Subcutaneous abdominal adipose tissue (tissue), 5 donors: Measurements from ENCODE around the gene PTPRM.

ENCODE experiments used
- H3K27ac ChIP-seq: one replicate; pipeline ENCODE4 v1.7.0; 2013; ENCODE audit warnings: low read depth, mild to moderate bottlenecking, inconsistent platforms, low read length, moderate library complexity
- H3K27me3 ChIP-seq, 5 donors: one replicate each; pipeline ENCODE4 v1.7.0; 2013; ENCODE audit warnings: low read length in 5 of 5, inconsistent platforms in 1 of 5; ENCODE audit not compliant: control insufficient read depth in 5 of 5, insufficient read depth in 4 of 5
- H3K36me3 ChIP-seq, 5 donors: one replicate each; pipeline ENCODE4 v1.7.0; 2013; ENCODE audit warnings: low read length in 5 of 5; ENCODE audit not compliant: control insufficient read depth in 5 of 5, insufficient read depth in 5 of 5
- H3K4me1 ChIP-seq, 5 donors: one replicate each; pipeline ENCODE4 v1.7.0; 2013; ENCODE audit warnings: low read length in 5 of 5, mild to moderate bottlenecking in 3 of 5, moderate library complexity in 1 of 5; ENCODE audit not compliant: control insufficient read depth in 5 of 5, insufficient read depth in 5 of 5
- H3K4me3 ChIP-seq, 5 donors: one replicate each; pipeline ENCODE4 v1.7.0; 2013; ENCODE audit warnings: low read length in 5 of 5, low read depth in 1 of 5
- H3K9ac ChIP-seq, 5 donors: one replicate each; pipeline ENCODE4 v1.7.0; 2013; ENCODE audit warnings: low read length in 5 of 5, mild to moderate bottlenecking in 4 of 5, moderate library complexity in 3 of 5
- H3K9me3 ChIP-seq, 5 donors: one replicate each; pipeline ENCODE4 v1.7.0; 2013; ENCODE audit warnings: low read length in 5 of 5; ENCODE audit not compliant: control insufficient read depth in 5 of 5
- donor health status: healthy.
- donor health status: healthy.
- donor health status: healthy.
- donor health status: healthy.
- donor health status: healthy.

Gene PTPRM

DNA sequence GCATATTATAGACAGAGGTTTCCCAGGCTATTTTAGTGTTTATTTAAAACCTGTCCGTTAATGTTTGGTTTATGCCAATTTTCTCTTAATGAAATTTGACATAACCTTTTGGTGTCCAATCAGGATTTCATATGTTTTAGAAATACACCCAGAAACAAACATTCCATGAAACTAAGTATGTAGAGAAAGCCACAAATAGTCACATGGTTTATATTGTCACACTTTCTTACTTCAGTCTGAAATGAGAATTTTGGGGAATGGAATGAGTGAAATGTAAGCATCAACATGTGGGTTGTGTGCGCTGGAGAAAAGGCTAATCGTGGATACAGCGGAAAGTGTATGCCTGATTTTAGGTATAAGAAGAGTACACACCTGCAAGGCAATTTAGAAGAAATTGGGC lies 765.2 kb downstream of the PTPRM start:
- H3K4me3 ChIP-seq: no peak overlapping the region
- H3K27ac ChIP-seq: no peak overlapping the region
- H3K4me1 ChIP-seq: no peaks in the 10 kb centered on the region
- H3K9ac ChIP-seq: no peak overlapping the region
- H3K9me3 ChIP-seq: no peaks in the 10 kb centered on the region
- H3K36me3 ChIP-seq: peaks cover 0 to 6% (median 2%) of the 10 kb centered on the region in 5 donors
- no peaks in the 10 kb centered on the region for H3K27me3 ChIP-seq

DNA sequence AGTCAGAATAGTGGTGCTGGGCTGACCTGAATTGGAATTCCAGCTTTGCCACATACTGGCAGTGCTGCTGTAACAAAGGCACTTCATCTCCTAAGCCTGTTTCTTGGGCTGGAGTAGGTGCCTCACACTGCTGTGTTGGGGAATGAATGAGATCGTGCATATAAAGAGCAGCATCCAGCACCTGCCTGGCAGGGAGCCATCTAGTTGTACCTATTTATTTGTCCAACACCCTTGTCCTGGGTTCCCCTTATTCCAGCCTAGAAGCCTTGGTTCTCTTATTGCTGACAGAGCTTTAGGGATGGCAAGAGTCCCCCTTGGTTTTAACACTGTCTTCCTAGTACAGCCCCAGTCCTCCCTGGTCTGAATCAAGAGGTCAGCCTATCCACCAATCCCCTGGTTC lies 766.8 kb downstream of the PTPRM start:
- no peak overlapping the region for H3K9ac ChIP-seq
- no peak overlapping the region for H3K27ac ChIP-seq
- no peaks in the 10 kb centered on the region for H3K4me1 ChIP-seq
- H3K27me3 ChIP-seq: no peaks in the 10 kb centered on the region
- peaks cover 0 to 6% (median 0%) of the 10 kb centered on the region in 5 donors for H3K36me3 ChIP-seq
- H3K9me3 ChIP-seq: no peaks in the 10 kb centered on the region
- H3K4me3 ChIP-seq: no peak overlapping the region

DNA sequence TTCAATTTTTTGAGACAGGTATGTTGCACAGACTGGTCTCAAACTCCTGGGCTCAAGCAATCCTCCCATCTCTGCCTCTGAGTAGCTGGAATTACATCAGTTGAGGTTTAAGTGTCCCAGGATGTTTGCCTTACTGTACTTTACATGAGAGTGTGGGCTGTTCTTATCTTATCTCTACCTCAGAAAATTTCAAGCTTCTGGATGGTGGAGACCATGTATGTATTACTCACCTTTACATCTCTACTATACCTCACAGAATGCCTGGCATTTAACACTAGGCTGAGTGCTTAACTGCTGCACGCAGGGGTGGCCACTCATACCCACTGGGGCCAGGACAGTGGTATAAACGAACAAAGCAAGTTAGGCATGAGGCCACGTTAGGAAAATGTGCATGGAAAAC lies 770.1 kb downstream of the PTPRM start:
- H3K9ac ChIP-seq: no peak overlapping the region
- no peak overlapping the region for H3K4me3 ChIP-seq
- H3K27ac ChIP-seq: no peak overlapping the region
- H3K9me3 ChIP-seq: no peaks in the 10 kb centered on the region
- H3K27me3 ChIP-seq: no peaks in the 10 kb centered on the region
- H3K36me3 ChIP-seq: peaks cover 0 to 6% (median 2%) of the 10 kb centered on the region in 5 donors
- peaks cover 0 to 9% (median 7%) of the 10 kb centered on the region in 5 donors for H3K4me1 ChIP-seq

DNA sequence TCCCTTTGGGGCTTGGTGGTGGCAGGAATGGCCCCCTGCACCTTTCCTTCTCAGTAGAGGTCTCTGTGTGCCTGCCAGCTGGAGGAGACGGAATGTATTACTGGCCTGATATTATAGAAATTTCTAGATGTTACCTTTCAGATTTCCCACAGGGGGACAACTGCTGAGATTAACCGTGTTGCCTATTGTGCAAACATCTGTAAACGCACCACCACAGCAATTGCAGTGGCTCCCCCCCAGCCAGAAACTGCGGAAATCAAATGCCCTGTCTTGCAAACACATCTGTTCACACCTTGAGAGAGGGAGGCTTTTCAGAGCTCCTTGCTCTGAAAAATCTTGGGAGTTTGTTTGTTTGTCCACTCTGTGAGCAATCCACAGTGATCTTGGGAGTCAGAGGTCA lies 772.1 kb downstream of the PTPRM start:
- Histone ChIP-seq H3K36me3 (peaks cover 0 to 9% (median 2%) of the 10 kb centered on the region in 5 donors), H3K9ac (no peak overlapping the region), H3K4me1 (peaks cover 0 to 9% (median 7%) of the 10 kb centered on the region in 5 donors), H3K27ac (no peak overlapping the region), H3K27me3 (no peaks in the 10 kb centered on the region), H3K9me3 (no peaks in the 10 kb centered on the region), H3K4me3 (no peak overlapping the region)

DNA sequence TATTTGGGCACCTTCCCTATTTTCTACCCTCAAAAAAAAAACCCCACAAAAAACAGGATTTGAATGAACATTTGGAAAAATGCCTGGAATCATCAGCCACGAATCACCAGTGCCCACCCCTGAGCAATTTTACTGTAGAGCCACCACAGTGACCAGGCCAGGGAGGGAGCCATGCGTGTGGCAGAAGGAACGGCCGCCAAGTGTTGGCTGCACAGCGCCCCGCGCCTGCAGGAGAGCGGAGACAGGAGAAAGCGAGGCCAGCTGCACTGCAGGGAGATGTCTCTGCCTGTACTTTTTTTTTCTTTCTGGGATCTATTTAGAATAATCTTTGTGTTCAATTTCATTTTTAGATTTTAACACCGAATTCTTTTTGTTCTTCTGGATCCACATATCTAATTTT lies 772.8 kb downstream of the PTPRM start:
- H3K4me3 ChIP-seq: no peak overlapping the region
- peaks cover 0 to 9% (median 7%) of the 10 kb centered on the region in 5 donors for H3K4me1 ChIP-seq
- H3K9me3 ChIP-seq: no peaks in the 10 kb centered on the region
- H3K27ac ChIP-seq: no peak overlapping the region
- H3K9ac ChIP-seq: no peak overlapping the region
- H3K27me3 ChIP-seq: no peaks in the 10 kb centered on the region
- H3K36me3 ChIP-seq: peaks cover 0 to 5% (median 3%) of the 10 kb centered on the region in 5 donors

DNA sequence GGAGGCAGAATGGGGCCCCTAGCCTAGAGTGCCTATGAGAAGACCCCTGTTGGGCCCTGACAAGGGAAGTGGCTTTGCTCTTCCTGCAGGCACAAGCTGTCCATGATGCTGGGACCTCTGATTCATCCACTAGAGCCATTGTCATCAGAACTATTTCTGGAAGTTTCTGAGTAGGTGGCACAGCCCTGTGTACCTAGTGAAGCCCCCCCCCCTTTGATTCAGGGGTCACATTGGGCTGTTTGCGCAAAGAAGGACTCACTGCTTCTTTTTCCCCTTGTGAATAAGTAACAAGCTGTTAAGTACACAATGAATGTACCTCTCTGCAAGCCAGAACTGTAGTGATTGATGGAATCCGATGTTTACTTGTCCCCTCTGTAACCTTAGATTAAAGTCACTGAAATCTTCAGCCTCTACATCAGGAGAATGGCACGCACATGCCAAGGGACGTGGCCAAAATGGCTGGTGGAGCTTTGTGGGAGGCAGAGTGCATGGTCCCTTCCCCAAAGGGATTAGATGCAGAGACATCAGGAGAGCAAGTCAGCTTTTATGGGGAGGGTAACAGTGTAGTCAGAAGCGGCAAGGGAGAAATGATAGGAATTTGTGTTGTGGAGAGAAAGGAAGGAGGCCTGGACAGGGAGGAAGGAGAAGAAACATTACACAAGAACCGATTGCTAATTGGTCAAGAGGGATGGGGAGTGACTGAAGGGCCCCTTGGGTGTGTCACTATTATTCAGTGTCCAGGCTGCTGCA lies 774.5 kb downstream of the PTPRM start:
- Histone ChIP-seq H3K27ac (no peak overlapping the region), H3K4me1 (peaks cover 0 to 9% (median 7%) of the 10 kb centered on the region in 5 donors), H3K27me3 (no peaks in the 10 kb centered on the region), H3K9me3 (no peaks in the 10 kb centered on the region), H3K36me3 (peaks cover 3 to 10% (median 9%) of the 10 kb centered on the region in 5 donors), H3K4me3 (no peak overlapping the region), H3K9ac (no peak overlapping the region)

DNA sequence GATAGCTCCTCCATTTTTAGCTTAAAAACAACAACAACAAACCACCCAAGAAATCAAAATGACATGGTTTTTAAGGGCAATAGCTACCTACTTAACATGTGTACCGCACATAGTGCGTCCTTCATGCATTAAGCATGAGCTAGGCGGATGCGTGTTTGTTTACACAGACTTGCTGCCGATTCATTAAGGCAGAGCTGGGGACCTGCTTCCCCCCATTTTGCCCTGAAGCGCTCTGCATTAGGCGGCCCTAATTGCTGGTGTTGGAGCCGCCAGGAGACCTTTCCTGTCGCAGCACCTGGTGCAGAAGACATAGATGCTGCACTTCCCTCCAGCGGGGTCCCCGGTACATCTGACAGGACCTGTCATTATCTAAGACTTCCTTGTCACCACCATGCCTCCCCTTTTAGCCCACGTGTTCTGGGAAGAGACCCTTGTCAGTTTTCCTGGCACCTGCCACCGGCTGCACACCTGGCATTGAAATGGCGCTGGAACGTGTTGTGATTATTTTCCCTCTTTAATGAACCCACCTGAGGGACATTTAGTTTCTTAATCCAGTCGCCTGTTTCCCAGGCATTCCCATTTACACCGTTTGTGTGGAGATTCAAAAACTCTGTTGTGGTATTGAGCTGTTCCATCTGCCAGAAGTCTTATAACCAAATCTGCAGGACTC lies 781.1 kb downstream of the PTPRM start:
- Histone ChIP-seq H3K36me3 (peaks cover 3 to 21% (median 15%) of the 10 kb centered on the region in 5 donors), H3K9ac (no peak overlapping the region), H3K27ac (no peak overlapping the region), H3K9me3 (no peaks in the 10 kb centered on the region), H3K27me3 (no peaks in the 10 kb centered on the region), H3K4me3 (no peak overlapping the region), H3K4me1 (no peaks in the 10 kb centered on the region)

DNA sequence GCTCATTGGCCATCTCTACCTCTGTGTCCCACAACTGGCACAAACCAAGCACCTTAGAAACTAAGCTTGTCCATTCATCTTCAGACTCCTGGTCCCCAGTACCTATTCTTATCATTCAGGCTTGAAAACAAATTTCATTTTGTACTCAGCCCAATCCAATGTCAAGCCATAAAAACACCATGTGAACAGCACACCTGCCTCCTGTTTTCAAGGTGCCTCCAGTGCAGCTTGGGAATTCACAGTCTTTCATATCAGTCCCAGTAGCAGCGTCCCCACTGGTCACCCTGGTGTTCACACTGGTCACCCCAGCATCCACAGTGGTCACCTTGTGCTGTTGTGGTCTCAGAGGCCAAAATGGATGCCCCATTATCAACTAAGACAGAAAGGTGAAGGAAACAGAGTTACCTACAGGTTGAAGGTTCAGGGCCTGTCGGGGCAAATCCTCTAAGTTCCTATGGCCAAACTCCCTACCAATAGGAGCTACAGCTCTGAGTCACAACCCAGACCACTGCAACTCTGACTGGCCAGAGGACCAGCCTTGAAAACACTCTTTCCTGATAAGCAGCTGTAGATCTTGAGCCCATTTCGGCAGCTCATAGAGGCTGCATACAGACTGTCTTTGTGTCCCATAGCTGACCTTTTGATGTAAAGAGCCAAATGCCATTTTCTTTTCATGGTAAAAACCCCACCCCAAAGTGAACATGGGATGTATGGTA lies 782.6 kb downstream of the PTPRM start:
- Histone ChIP-seq H3K27ac (no peak overlapping the region), H3K4me3 (no peak overlapping the region), H3K9ac (no peak overlapping the region), H3K9me3 (no peaks in the 10 kb centered on the region), H3K36me3 (peaks cover 0 to 17% (median 13%) of the 10 kb centered on the region in 5 donors), H3K4me1 (no peaks in the 10 kb centered on the region), H3K27me3 (no peaks in the 10 kb centered on the region)

DNA sequence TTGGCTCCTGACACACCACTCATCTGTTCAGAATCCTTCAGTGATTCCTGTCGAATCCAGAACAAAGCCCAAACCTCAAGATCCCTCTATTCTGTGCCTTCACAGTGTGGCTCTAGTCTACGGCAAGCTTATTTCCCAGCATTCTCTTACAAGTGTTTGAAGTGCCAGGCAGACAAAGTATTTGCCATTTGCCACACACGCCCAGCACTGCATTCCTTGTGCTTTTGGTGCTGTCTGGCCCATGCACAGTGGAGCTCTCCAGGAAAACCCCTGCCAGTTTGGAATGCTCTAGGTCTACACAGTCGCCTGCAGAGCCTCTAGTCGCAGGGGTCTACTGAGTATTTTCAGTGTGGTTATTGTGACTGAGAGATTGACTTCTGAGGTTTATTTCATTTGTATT lies 783.5 kb downstream of the PTPRM start:
- Histone ChIP-seq H3K9ac (no peak overlapping the region), H3K27ac (no peak overlapping the region), H3K27me3 (no peaks in the 10 kb centered on the region), H3K9me3 (no peaks in the 10 kb centered on the region), H3K4me3 (no peak overlapping the region), H3K4me1 (no peaks in the 10 kb centered on the region), H3K36me3 (peaks cover 0 to 17% (median 13%) of the 10 kb centered on the region in 5 donors)

DNA sequence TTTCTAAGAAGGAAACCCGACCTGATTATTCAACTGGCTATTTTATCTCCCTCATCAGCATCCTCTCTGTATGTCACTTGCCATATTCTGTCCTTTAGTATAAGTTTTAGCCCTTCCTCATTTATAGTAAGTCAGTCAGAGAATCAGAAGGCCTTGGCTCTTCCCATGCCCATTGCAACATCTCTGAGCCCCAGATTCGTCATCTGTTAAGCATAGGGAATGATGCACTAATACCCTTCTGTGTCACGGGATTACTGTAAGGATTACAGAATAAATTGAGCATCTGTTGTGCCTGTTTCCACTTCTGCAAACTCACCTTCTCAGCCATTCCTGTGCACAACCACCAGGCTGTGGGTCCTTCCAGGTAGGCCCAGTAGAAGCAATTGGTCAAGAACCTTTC lies 784.0 kb downstream of the PTPRM start:
- no peaks in the 10 kb centered on the region for H3K4me1 ChIP-seq
- no peaks in the 10 kb centered on the region for H3K9me3 ChIP-seq
- no peak overlapping the region for H3K9ac ChIP-seq
- H3K36me3 ChIP-seq: peaks cover 0 to 15% (median 9%) of the 10 kb centered on the region in 5 donors
- no peak overlapping the region for H3K4me3 ChIP-seq
- H3K27ac ChIP-seq: no peak overlapping the region
- H3K27me3 ChIP-seq: no peaks in the 10 kb centered on the region
